GM19455 (cell line): ENCODE results near the gene EPHA3.
"Not testable (repeated sequence)": the region's sequence is repeated elsewhere in the genome, so short reads cannot be mapped to it uniquely, and the experiment has no call there.

Source experiments
- ATAC-seq: cut with Tn5 transposase; IDR thresholded peaks from one replicate; pipeline ENCODE4 v1.9.1; 2021; ENCODE audit not compliant: unreplicated experiment

EPHA3 gene

DNA sequence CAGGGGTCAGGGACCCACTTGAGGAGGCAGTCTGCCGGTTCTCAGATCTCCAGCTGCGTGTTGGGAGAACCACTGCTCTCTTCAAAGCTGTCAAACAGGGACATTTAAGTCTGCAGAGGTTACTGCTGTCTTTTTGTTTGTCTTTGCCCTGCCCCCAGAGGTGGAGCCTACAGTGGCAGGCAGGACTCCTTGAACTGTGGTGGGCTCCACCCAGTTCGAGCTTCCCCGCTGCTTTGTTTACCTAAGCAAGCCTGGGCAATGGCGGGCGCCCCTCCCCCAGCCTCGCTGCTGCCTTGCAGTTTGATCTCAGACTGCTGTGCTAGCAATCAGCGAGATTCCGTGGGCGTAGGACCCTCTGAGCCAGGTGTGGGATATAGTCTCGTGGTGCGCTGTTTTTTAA is 243.5 kb downstream of the EPHA3 start:
- ATAC-seq, result not testable (repeated sequence)

DNA sequence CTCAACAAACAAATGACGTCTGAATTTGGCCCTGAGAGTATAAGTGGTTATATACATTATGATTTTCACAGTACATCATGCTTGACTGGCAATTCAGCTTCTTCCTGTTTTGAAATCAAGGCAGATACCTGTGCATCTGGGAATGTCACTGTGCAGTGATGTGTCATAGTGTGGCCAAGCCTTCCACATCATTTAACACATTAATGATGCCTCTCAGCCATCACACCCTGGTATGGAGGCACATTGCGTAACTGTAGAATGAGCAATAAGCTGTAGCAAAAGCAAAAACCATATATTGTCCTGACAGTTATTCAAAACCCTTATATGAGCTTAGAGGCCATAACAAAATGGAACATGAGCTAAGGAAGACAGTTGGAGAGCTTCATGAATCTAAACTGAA is 246.0 kb downstream of the EPHA3 start:
- no peak for ATAC-seq

DNA sequence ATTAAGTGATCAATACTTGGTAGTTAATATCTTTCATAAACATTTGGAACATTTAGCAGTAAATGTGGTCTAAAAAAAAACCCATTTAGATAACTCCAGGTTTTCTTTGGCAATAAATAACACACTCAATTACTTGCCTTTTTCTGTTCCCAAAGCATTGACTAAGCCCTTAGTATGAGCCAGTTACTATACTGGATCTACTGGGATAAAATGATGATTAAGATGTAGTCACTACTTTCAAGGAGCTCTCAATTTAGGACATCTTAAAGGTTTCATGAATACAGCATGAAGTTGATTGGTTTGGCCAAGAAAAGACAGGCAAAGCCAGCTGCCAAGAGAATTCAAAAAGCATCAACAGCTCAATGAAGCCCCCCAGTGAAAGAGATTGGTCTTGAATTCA is 250.9 kb downstream of the EPHA3 start:
- ATAC-seq, result no peak

DNA sequence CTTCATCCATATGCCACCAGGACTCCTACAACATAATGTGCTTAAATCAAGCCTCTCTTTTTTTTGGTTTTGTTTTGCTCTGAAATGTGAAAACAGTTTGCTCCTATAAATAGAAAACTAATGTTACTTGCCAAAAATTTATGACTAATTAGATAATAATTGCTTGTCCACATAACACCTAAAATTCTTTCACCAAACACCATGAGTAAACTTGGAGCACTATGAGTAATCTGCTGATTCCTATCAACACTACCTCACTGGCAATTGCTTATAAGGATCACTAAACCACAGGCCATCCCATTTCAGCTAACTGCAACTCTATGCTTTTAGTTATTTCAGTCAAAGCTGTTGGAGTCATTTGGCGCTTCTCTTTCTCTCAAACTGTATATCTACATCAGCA is 252.7 kb downstream of the EPHA3 start:
- no peak for ATAC-seq

DNA sequence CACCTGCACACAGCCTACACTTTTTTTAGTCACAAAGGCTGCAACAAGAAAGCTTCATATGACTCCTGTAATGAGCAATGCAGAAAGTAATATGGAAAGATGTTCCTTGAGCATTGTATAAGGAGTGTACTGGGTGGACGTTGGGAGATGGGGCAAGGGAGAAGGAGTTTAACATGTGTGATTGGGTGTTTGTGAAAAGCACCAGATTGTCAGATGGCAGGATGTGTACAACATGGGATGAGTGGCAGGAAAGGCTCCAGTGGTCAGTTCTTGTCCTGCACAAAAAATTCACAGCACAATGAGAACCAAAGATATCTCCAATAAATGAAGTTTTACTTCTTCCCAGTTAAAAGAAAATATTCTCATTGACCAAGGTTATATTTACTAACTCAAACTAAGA is 255.1 kb downstream of the EPHA3 start:
- ATAC-seq, result no peak

DNA sequence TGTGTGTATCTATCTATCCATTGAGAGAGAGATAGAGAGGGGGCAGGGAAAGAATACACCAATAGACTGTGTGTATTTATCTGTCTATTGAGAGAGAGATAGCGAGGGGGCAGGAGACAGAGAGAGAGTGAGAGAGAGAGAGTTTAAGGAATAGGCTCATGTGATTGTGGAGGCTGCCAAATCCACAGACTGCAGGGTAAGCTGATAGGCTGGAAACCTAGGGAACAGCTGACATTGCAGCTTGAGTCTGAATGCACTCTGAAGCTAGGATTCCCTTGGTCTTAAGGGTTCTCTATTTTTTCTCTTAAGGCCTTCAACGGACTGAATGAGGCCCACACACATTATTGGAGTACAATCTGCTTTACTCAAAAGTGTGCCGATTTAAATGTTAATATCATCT is 255.8 kb downstream of the EPHA3 start:
- ATAC-seq, result no peak

DNA sequence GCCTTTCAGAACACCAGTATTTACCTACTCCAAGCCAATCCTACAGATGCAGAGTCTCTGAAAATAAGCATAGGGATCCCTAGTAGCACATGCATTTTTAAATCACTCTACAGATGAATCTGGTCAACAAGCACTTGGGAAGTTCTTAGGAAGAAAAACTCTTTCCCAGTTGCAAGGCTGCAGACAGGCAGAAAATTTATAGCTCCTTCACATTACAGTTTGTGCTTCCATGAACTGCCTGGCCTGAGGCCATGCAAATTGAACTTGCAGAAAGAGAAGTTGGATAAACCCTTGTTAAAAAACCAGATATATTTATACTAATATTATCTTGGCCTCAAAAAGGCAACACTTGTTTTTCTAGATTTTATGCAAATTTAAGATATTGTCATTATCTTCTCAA is 256.9 kb downstream of the EPHA3 start:
- ATAC-seq, result no peak

DNA sequence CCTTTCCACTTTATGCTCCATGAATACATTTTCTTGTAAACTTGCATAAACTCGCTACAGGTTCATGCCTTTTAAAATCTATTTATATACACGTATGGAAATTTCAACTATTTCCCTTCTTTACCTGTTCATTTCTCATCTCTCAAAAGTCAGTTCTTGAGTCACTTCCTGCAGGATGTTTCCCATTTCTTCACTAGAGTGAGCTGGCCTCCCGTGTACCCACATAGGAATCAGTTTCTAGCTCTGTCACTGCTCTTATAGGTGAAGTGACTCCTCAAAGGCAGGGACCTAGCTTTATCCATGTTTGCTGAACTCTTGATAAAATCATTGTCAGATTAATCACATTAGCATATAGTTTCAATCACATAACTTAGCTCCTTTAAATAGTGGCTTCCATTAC is 259.7 kb downstream of the EPHA3 start:
- no peak for ATAC-seq

DNA sequence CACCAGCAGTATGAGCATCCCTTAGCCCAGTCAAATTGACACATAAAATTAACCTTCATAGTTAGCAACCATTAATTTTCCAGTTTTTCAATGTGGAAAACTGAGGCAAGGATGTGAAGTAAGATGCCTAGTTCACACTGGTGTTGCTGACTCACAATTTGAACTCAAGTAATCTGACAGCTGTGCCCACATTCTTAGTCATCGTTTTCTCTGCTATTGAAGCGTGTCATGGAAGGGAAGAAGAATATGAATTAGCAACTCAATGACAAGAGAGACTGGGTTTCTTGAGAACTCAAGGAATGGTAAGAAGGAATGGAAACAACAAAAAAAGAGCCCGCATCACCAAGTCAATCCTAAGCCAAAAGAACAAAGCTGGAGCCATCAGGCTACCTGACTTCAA is 261.4 kb downstream of the EPHA3 start:
- ATAC-seq, result no peak

DNA sequence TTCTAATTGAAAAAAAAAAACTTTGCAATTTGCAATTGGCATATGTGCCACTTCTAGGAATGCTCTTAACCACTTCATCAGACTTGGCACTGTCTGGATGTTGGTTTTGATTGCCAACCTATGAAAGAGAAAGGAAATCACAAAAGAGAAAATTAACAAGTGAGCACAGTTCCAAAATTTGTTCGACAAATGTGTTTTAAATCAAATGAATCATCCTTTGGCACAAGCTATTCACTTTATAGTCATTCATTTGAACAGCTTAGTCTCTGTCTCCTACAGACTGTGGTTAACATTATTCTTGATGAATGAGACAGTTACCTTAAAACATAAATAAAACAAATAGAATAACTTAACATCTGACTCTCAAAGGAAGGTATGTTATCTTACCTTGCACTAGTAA is 265.0 kb downstream of the EPHA3 start:
- no peak for ATAC-seq

DNA sequence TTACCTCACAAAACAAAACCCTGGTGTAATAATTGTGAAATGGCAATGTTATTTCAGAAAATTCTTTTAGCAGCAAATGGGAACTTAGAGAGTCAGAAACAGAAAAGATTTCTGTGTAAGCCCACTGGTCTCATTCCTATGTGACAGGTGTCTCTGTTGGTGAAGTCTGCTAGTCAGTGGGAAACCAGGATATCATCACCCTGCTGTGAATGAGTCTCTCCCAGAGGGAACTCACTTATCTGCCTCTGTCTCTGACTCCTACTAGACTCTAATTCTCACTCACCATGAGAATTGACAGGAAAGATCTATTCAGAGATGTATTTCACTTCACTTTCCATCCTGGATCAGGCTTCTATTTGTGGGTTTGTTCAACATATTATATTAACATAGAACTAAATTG is 266.0 kb downstream of the EPHA3 start:
- no peak for ATAC-seq

DNA sequence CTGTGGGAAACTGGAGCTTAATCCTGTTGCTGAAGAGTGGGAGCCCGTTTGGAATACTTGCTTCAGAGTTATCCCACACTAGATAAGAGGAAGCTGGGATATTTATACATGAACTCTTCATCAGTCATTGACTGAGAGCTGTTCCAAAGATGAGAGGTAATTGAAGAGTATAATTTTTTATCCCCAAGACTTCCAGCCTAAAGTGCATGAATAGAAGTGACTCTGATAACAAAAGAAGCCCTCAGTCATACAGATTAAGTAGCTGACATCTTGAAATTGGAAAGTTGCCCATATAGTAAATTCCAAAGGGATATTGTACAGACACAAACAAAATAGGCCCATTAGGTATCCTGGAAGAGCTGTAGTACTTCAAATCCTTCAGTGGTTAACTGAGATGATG is 268.0 kb downstream of the EPHA3 start:
- no peak for ATAC-seq

DNA sequence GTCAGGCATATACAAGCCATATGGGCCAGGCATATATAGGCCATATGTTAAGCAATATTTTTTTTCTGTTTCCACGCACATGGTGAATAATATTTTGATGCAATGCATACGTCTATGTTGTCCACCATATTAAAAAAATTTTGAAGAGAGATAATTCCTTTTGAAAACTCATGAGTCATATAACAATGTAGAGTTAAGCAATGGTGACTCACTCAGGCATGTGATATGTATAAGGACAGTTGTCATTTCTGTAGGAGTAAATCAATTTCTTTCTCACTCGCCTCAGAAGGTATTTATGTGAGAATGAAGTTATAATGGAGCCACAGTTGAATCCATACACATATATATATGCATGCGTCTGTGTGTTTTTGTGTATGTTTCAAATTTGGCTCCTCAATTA is 272.6 kb downstream of the EPHA3 start:
- no peak for ATAC-seq

DNA sequence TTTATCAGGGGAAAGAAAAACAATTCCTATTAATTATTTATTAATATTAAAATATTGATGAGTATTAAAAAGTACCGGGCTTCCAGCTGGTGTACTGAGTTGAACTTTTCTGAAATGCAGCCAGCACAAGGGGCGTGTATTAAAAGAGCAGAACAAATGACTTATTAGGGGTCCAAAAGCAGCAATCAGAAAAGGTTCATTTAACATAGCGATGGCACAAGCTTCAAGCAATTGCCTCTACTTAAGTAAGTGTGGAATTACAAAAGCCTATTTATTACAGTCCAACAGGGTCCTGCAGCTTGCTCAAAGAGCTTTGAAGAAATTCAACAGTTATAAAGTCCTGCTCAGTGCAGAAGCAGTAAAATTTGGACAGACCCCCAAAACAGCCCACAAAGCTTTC is 285.6 kb downstream of the EPHA3 start:
- ATAC-seq, result no peak

DNA sequence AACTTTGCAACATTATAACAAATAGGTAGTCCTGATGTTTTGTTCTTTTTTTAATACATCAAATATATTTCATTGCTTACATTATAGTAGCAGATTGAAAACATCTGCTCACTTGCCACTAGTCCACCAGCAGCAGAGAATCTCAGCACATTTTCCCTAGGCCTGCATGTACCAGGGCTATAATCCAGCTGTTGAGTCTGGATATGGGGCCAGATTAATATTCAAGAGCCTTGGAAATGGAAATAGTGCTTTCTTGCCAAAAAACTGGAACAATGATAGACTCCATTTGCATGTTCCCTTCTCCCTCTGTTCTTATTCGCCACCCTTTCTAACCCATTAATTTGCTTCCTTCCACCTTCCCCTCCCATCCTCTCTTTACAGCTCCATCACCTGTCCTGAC is 288.0 kb downstream of the EPHA3 start:
- ATAC-seq, result no peak

DNA sequence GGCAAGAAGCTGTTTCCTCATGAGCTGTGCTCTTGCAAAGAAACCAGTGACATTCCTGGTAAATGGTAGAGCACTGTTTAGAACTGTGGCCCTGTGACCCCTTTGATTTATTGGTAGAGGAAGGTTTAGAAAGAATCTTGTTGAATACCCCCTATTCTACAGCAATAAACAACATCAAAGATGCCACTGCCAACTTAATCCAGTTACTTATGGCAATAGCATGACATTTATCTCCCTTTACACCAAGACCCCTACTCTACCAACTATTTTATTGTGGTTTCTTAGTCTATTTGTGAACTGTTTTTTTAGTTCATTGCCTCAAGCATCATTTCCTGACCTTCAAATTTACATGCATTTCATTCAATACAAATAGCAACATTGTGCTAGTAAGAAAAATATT is 288.6 kb downstream of the EPHA3 start:
- ATAC-seq, result no peak

DNA sequence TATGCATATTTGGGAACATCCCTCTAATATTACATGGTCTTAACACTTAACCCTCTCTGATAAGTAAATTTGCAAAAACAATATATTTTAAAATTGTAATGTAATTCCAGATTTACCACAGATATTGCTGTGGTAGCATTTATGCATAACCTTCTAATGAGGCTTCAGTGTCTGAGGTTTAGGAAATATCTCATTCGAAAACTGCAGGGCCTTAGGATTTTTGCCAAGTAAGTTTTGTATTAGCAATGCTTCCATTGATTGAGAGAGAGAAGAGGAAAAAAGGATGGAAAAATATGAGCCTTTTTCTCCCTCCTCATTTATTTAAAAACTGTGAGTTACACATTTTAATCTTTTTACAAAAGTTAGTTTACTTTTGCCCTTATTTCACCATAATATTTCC is 294.6 kb downstream of the EPHA3 start:
- no peak for ATAC-seq

DNA sequence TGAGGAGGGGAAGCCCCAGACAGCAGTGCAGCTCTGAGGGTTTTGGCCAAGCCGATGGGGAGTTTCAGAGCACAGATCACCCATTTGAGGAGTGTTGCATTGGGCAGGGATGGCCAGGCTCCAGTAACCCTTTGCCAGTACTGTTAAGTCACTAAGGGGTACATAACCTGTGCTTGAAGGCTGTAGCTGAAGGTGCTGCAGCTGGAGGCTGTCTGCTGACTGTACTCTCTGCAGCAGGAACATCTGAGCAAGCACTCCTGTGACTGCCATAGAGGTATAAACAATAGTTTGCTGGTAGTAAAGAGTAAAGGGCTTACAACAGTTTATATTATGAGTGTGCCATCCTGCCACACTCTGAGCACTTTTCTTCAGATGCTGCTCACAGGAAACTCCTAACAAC is 297.8 kb downstream of the EPHA3 start:
- no peak for ATAC-seq

DNA sequence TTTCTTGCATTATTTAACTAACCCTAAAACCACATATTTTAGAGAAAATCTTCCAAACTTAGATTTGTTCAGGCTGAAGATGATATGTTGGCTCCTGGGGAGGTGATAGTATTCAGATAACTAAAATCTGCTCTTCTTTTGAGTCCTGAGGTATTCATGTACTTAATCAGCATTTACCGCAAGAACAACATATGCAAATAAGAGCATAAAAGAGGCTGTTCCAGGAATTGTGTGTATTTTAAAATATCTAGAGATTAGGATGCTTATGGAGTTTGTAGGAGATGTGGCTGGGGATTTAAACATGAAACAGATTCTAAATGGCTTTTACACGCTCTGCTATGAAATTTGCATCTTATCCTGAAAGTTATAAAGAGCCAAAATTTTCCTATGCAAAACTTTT is 298.2 kb downstream of the EPHA3 start:
- no peak for ATAC-seq

DNA sequence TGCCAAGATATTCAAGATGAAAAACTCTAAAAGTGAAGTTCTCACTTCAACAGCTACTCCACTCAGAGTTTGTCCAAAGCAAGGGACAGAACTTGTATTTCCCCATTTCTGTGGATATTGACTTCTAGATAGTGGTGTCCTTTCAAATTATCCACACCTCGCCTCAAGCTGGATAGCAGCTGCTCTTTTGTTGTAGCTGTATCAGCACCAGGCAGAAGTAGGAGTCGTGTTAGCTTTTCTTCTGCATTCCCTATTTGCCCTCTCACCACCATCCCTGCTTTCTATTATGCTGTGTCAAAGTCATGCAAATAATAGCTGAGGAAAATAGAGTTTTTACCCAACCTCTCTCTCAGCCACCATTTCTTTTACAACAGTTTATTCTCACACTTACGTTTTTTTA is 303.8 kb downstream of the EPHA3 start:
- no peak for ATAC-seq

DNA sequence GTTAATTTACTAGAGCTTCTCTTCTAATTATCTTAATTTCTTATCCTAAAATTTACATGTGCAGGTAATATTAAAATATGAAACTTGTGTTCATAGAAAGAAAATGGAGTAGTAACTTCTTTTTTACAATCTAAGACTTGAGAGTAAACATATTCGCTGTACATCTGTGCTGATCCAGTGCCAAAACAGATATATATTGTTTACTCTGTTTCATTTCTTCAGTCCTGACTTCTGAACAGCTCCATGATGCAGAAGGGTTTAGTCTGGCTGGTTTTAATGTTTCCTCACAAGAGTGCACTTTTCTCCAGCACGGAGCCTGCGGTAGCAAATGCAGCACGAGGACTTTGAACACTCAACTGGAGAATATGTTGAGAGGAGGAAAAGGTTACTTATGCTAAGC is 306.8 kb downstream of the EPHA3 start:
- ATAC-seq, result no peak

DNA sequence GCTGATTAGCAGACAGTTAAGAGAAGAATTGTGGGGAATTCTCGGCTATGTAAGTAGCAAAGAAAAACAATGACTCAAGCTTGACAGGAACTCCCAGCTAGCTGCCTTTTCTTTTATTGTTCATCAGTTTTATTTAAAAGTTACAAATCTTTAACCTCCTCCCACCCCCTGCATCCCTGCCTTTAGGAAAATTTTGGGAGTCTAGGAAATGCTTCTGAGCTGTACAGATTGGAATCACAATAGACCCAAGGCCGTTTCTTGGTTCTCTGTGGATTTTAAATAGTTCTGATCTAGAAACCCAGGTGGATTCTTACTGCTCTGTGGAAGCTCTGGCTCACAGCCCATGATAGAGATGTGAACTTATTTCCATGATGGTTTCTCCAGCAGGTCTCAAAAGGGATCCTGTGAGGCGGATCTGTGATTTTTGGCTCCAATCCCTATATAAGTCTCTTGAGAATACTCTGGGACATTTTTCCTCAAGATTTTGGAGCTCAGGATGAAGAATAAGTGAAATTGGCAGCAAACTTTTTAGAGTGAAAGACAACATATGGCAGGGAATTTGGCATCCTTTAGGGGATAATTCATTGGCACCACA is 312.3 kb downstream of the EPHA3 start:
- ATAC-seq, result no peak

DNA sequence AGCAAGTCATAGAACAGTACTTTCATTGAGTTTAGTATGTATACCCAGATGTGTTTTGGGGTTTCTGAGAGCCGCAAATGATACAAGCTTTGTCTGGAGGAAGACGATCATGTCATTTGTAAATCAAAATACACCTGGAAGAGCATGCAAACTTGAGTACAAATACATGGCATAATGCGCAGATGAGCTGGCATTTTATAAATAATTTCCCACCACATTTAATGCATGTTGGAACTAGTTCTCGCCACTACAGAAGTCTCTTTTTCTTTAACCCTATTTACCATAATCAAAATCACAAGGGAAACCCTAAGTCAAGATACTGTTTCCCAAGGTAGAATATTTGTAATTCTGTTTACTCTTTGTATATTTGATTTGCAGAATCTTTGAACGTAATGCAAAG is 318.6 kb downstream of the EPHA3 start:
- ATAC-seq, result no peak
